Testis (tissue), 3 donors: ENCODE measurements around the gene HID1. TPM values are rescaled to one million over a fixed set of nuclear protein-coding genes. Genes with fewer than 3 reads are reported as not detected.

Experiments used
- DNase-seq: peaks from one replicate; pipeline ENCODE4 v3.0.0-alpha.2; 2019
- H3K27ac ChIP-seq, 2 donors: fragments of 200-600 bp; sonication (generic); one replicate each; pipeline ENCODE4 v1.5.1; 2019
- H3K27me3 ChIP-seq: fragments of 200-600 bp; sonication (generic); one replicate; pipeline ENCODE4 v1.5.1; 2019
- H3K36me3 ChIP-seq: fragments of 200-600 bp; sonication (generic); one replicate; pipeline ENCODE4 v1.5.1; 2017; ENCODE audit warnings: low read depth; ENCODE audit errors: missing control alignments
- H3K4me1 ChIP-seq: fragments of 200-600 bp; sonication (generic); one replicate; pipeline ENCODE4 v1.5.1; 2019
- H3K4me3 ChIP-seq, 2 donors: fragments of 200-600 bp; sonication (generic); one replicate each; pipeline ENCODE4 v1.5.1; 2017 to 2019
- H3K9me3 ChIP-seq: fragments of 200-600 bp; sonication (generic); one replicate; pipeline ENCODE4 v1.5.1; 2017
- CTCF ChIP-seq, 3 experiments: fragments of 450-650 bp in 2 of 3; fragments of 200-600 bp in 1 of 3; sonication (generic) in 1 of 3; IDR thresholded peaks; one replicate each; pipeline ENCODE4 v1.5.1; 2016 to 2019; ENCODE audit warnings: antibody characterized with exemption in 3 of 3, mild to moderate bottlenecking in 2 of 3, moderate library complexity in 1 of 3
- POLR2A ChIP-seq: fragments of 450-650 bp; IDR thresholded peaks from one replicate; pipeline ENCODE4 v1.6.1; 2017; ENCODE audit warnings: antibody characterized with exemption, mild to moderate bottlenecking, moderate library complexity
- WGBS, 2 donors: methylation state at CpG; one replicate each; pipeline ENCODE4 v1.1.5; 2018; 5-methylcytosine and 5-hydroxymethylcytosine counted together
- intact Hi-C: fragments of 100-400 bp; cut with DNase I; formaldehyde crosslinking; loops from one replicate; pipeline ENCODE4 v1.15.1; 2023; ENCODE audit warnings: low total_unique reads
- polyA plus RNA-seq: library from polyadenylated mRNA; stranded (reverse); fragments of 350-450 nt; fragmentation: Illumina TruSeq; extraction: RNeasy Lipid Tissue Mini Kit (QIAGEN cat#74804); gene quantifications from one replicate; pipeline ENCODE4 v1.2.3, GENCODE V29; 2014; ENCODE audit warnings: low read depth, low replicate concordance; ENCODE audit not compliant: insufficient read depth
- total RNA-seq, 2 donors: library from RNA; depleted of rRNA; stranded (reverse); fragments of >200 nt; gene quantifications; one replicate each; pipeline ENCODE4 v1.2.3, GENCODE V29; 2016

HID1 gene
- total and polyA plus RNA-seq, 3 donors from 2014 or later: 18.6 to 45.8 (median 40.9) TPM

- TF ChIP-seq CTCF (IDR thresholded peaks at IDR 0.05) (no peak), POLR2A (no peak)
- Histone ChIP-seq H3K4me3 (no peak overlapping the region), H3K9me3 (no peaks in the 10 kb centered on the region), H3K4me1 (peaks cover 6% of the 10 kb centered on the region), H3K36me3 (no peaks in the 10 kb centered on the region), H3K27ac (no peak overlapping the region), H3K27me3 (no peaks in the 10 kb centered on the region)
- 80 to 84% methylated on average over 5 to 6 of the region's 6 CpGs for WGBS, 2 donors
- intact Hi-C loops: no loop called here
- DNase-seq: no peak
These were observed 43.8 kb downstream of the HID1 start for GRCh38 chr17:74928786-74929185.

GRCh38 chr17:74925242-74925641 lies 47.3 kb downstream of the HID1 start:
- Histone ChIP-seq H3K27ac (no peak overlapping the region), H3K4me3 (no peak overlapping the region), H3K9me3 (no peaks in the 10 kb centered on the region), H3K4me1 (peaks cover 20% of the 10 kb centered on the region), H3K36me3 (no peaks in the 10 kb centered on the region), H3K27me3 (no peaks in the 10 kb centered on the region)
- intact Hi-C loops: no loop called here
- DNase-seq: no peak
- TF ChIP-seq POLR2A (no peak), CTCF (IDR thresholded peaks at IDR 0.05) (no peak)
- 62 to 82% methylated on average over 3 of the region's 3 CpGs for WGBS, 2 donors

- WGBS, 2 donors: 0 to 2% methylated on average over 15 to 44 of the region's 54 CpGs
- Histone ChIP-seq H3K4me1 (peaks cover 20% of the 10 kb centered on the region), H3K27me3 (no peaks in the 10 kb centered on the region), H3K36me3 (no peaks in the 10 kb centered on the region), H3K4me3 (peak within 1 kb of the TSS; percentile 22 to 45), H3K27ac (no peak within 1 kb of the TSS), H3K9me3 (no peaks in the 10 kb centered on the region)
- TF ChIP-seq POLR2A (no peak), CTCF (IDR thresholded peaks at IDR 0.05) (no peak)
- intact Hi-C loops: no loop called here
- no peak for DNase-seq
These were observed 48.2 kb downstream of the HID1 start, which contains the start of gene OTOP2 for GRCh38 chr17:74924250-74924948. TSS of gene OTOP2 (plus strand) at chr17:74924273. CDS start at chr17:74924633, 360 bp downstream.

- TF ChIP-seq CTCF (IDR thresholded peaks at IDR 0.05) (peak in 2 of 3 experiments; percentile 49 to 89), POLR2A (no peak)
- Histone ChIP-seq H3K4me1 (peaks cover 20% of the 10 kb centered on the region), H3K27ac (no peak overlapping the region), H3K27me3 (no peaks in the 10 kb centered on the region), H3K36me3 (no peaks in the 10 kb centered on the region), H3K4me3 (peak overlapping the region; percentile 22 to 45), H3K9me3 (no peaks in the 10 kb centered on the region)
- WGBS, 2 donors: 0 to 2% methylated on average over 5 to 55 of the region's 59 CpGs
- intact Hi-C loops: no loop called here
- peak; percentile 76 for DNase-seq
These were observed 48.9 kb downstream of the HID1 start for GRCh38 chr17:74923538-74924249.
